OCI-LY1 (cell line): Measurements from ENCODE around the gene TYW1B.
"Not testable (repeated sequence)": the region's sequence is repeated elsewhere in the genome, so short reads cannot be mapped to it uniquely, and the experiment has no call there.

Experiments
- H2AFZ ChIP-seq: fragments of 200-600 bp; sonication (generic), shearing (Covaris generic); 2 replicates; pipeline ENCODE4 v1.6.0; 2014; ENCODE audit warnings: antibody characterized with exemption, mild to moderate bottlenecking, low read length
- H3F3A ChIP-seq: fragments of 200-600 bp; sonication (generic), shearing (Covaris generic); 2 replicates; pipeline ENCODE4 v1.6.0; 2014; ENCODE audit warnings: mild to moderate bottlenecking, antibody characterized with exemption, low read length, moderate library complexity; ENCODE audit not compliant: insufficient read depth
- H3K27ac ChIP-seq: fragments of 200-600 bp; sonication (generic); 2 replicates; pipeline ENCODE4 v1.5.1; 2014; ENCODE audit warnings: low read length, mixed run types, mild to moderate bottlenecking, low read depth; ENCODE audit not compliant: poor library complexity, severe bottlenecking
- H3K27me3 ChIP-seq: fragments of 200-600 bp; sonication (generic); 2 replicates; pipeline ENCODE4 v1.6.0; 2014; ENCODE audit warnings: antibody characterized with exemption, mild to moderate bottlenecking, low read length, moderate library complexity; ENCODE audit not compliant: insufficient read depth
- H3K36me3 ChIP-seq: fragments of 200-600 bp; sonication (generic); 2 replicates; pipeline ENCODE4 v1.6.1; 2014; ENCODE audit warnings: mild to moderate bottlenecking, antibody characterized with exemption, low read length, moderate library complexity, mixed read lengths; ENCODE audit not compliant: insufficient read depth
- H3K4me1 ChIP-seq: fragments of 200-600 bp; sonication (generic); 2 replicates; pipeline ENCODE4 v1.5.1; 2014; ENCODE audit warnings: mild to moderate bottlenecking, low read length, moderate library complexity; ENCODE audit not compliant: insufficient read depth, severe bottlenecking
- H3K4me2 ChIP-seq: fragments of 200-600 bp; sonication (generic), shearing (Covaris generic); 2 replicates; pipeline ENCODE4 v1.6.1; 2014; ENCODE audit warnings: low read length
- H3K4me3 ChIP-seq: fragments of 200-600 bp; sonication (generic); 2 replicates; pipeline ENCODE4 v1.5.1; 2014; ENCODE audit warnings: low read length, low read depth, mild to moderate bottlenecking, mixed read lengths; ENCODE audit not compliant: poor library complexity, severe bottlenecking
- H3K79me2 ChIP-seq: fragments of 200-600 bp; shearing (Covaris generic); 2 replicates; pipeline ENCODE4 v1.6.1; 2016; ENCODE audit warnings: mixed run types, low read length, mixed read lengths; ENCODE audit not compliant: insufficient read depth
- H3K9ac ChIP-seq: fragments of 200-600 bp; sonication (generic), shearing (Covaris generic); 2 replicates; pipeline ENCODE4 v1.6.1; 2014; ENCODE audit warnings: mild to moderate bottlenecking, low read length, mixed read lengths
- H3K9me2 ChIP-seq: fragments of 200-600 bp; sonication (generic), shearing (Covaris generic); 2 replicates; pipeline ENCODE4 v1.6.1; 2014; ENCODE audit warnings: low read depth, mild to moderate bottlenecking, low read length, mixed read lengths
- H3K9me3 ChIP-seq: fragments of 200-600 bp; shearing (Covaris generic); 2 replicates; pipeline ENCODE4 v1.6.1; 2014; ENCODE audit warnings: low read length, mixed read lengths
- H4K20me1 ChIP-seq: fragments of 200-600 bp; sonication (generic), shearing (Covaris generic); 2 replicates; pipeline ENCODE4 v1.6.0; 2016; ENCODE audit warnings: mild to moderate bottlenecking, low read length; ENCODE audit not compliant: insufficient read depth
- EZH2 ChIP-seq: fragments of 200-600 bp; sonication (generic), shearing (Covaris generic); IDR thresholded peaks from 2 replicates; pipeline ENCODE4 v1.8.0; 2017; ENCODE audit warnings: borderline replicate concordance, mixed run types, mild to moderate bottlenecking, antibody characterized with exemption, low read length, moderate library complexity, mixed read lengths
- TF ChIP-seq, protein P1 (sequence below): fragments of 200-600 bp; sonication (generic), shearing (Covaris generic); IDR thresholded peaks from 2 replicates; pipeline ENCODE4 v1.5.1; 2017; ENCODE audit warnings: mild to moderate bottlenecking, antibody characterized with exemption, low read length, moderate library complexity, mixed read lengths

Gene TYW1B

DNA sequence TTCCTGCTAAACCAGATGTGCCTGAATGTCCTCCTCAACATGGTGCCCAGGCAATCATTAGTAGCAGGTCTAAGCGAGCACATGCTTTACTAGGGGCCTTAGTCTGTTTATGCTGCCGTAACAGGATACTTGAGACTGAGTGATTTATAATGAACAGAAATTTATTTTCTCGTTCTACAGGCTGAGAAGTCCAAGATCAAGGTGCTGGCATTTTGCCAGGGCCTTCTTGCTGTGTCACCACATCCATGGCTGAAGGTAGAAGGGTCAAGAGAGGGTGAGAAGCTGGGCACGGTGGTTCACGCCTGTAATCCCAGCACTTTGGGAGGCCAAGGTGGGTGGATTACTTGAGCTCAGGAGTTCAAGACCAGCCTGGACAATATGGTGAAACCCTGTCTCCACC lies 273.6 kb downstream of the TYW1B start:
- not testable (repeated sequence) for H2AFZ ChIP-seq

DNA sequence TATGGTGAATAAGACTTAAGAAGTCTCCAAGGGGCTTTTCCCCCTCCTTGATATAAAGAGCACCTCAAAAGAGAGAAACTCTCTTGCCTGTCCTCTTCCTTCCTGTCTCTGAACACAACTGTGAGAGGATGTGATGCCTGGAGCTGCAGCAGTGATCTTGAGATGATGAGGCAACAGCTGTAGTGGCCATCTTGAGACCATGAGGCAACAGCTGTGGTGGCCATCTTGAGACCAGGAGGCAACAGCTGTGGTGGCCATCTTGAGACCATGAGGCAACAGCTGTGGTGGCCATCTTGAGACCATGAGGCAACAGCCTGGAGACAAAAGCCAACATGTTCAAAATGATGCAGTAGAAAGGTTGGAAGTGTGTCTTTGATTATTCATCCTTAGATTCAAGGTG lies 277.5 kb downstream of the TYW1B start:
- H3K9me2 ChIP-seq, H3K4me3 ChIP-seq, H3K27me3 ChIP-seq, H3K9me3 ChIP-seq, H2AFZ ChIP-seq, H3K9ac ChIP-seq, H4K20me1 ChIP-seq, H3K4me1 ChIP-seq, H3K4me2 ChIP-seq, H3K27ac ChIP-seq, H3F3A ChIP-seq, H3K79me2 ChIP-seq, H3K36me3 ChIP-seq: not testable (repeated sequence)

More for the DNA sequence above, 273.6 kb downstream of the TYW1B start:
- H3K9me2 ChIP-seq, H3K4me2 ChIP-seq, H3K4me3 ChIP-seq, H3F3A ChIP-seq, H3K27ac ChIP-seq, H3K27me3 ChIP-seq, H3K36me3 ChIP-seq, H4K20me1 ChIP-seq, H3K4me1 ChIP-seq, H3K9ac ChIP-seq, H3K79me2 ChIP-seq, H3K9me3 ChIP-seq: not testable (repeated sequence)

DNA sequence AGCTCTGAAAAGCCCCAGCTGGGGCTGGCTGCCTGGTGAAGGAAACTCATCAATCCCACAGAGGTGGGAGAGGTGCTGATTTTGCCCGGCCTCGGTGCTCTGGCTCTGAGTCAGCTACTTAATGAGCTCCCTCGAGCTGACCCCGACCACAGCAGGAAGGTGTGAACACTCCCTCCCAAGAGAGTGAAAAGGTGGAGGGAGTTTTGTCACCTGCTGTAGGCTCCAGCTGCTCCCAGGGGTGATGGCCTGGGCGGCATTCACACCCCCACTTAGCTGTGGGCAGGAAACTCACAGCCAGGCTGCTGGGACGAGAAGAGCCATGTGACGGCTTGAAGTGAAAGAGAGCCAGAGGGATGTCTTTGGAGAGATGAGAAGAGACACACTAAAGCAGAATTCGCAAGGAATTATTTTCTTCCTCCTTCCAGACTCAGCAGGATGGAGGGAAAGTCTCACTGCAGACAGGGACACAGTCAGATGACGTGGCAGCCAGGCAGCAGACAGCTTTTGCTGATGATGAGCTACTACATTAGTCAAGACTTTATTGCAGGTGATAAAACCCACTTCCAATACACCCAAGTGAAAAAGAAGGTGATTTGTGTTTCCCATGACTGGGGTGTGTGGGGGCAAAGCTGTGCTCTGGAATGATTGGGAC lies 281.3 kb downstream of the TYW1B start:
- not testable (repeated sequence) for H3K9me3 ChIP-seq, H2AFZ ChIP-seq, H3K9ac ChIP-seq, H3K4me1 ChIP-seq, H3K79me2 ChIP-seq, H3K27ac ChIP-seq, H3K4me3 ChIP-seq, H3K9me2 ChIP-seq, H4K20me1 ChIP-seq, H3K27me3 ChIP-seq, H3K4me2 ChIP-seq, H3K36me3 ChIP-seq, H3F3A ChIP-seq

DNA sequence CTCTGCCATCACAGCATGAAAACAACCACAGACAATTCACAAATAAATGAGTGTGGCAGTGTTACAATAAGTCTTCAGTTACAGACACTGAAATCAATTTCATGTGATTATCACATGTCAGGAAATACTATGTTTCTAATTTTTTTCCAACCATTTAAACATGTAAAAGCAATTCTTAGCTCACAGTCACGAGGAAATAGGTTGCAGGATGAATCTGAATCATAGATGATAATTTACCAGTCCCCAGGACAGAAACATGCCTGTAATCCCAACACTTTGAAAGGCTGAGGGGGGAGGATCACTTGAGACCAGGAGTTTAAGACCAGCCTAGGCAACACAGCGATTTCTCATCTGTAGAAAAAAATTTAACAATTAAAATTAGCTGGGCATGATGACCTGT lies 283.5 kb downstream of the TYW1B start:
- H2AFZ ChIP-seq, H3K4me3 ChIP-seq, H3F3A ChIP-seq, H3K9me3 ChIP-seq, H3K79me2 ChIP-seq, H3K9ac ChIP-seq, H3K27ac ChIP-seq, H3K36me3 ChIP-seq, H3K4me1 ChIP-seq, H3K27me3 ChIP-seq, H3K4me2 ChIP-seq, H3K9me2 ChIP-seq, H4K20me1 ChIP-seq: not testable (repeated sequence)

DNA sequence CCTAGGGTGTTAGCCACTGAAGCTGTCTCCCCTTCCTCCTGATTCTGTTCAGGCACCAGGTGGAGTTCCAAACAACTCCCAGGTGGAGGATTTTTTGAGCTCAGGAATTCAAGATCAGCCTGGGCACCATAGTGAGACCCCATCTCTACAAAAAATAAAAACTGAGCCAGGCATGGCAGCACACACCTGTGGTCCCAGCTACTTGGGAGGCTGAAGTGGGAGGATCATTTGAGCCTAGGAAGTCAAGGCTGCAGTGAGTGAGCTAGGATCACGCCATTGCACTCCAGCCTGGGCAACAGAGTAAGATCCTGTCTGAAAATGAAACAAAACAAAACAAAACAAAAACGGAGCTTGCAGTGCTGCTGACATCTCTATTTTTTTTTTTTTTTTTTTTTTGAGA lies 287.1 kb downstream of the TYW1B start:
- no peak overlapping the region for H3K27ac ChIP-seq
- H4K20me1 ChIP-seq: no peaks in the 10 kb centered on the region
- H3K79me2 ChIP-seq: no peaks in the 10 kb centered on the region
- H3K9me2 ChIP-seq: no peaks in the 10 kb centered on the region
- H3K9ac ChIP-seq: no peak overlapping the region
- H3K4me1 ChIP-seq: no peaks in the 10 kb centered on the region
- H3K9me3 ChIP-seq: no peaks in the 10 kb centered on the region
- H3F3A ChIP-seq: no peaks in the 10 kb centered on the region
- H3K27me3 ChIP-seq: no peaks in the 10 kb centered on the region
- no peak overlapping the region for H3K4me3 ChIP-seq
- no peak overlapping the region for H2AFZ ChIP-seq
- TF ChIP-seq, protein P1, sequence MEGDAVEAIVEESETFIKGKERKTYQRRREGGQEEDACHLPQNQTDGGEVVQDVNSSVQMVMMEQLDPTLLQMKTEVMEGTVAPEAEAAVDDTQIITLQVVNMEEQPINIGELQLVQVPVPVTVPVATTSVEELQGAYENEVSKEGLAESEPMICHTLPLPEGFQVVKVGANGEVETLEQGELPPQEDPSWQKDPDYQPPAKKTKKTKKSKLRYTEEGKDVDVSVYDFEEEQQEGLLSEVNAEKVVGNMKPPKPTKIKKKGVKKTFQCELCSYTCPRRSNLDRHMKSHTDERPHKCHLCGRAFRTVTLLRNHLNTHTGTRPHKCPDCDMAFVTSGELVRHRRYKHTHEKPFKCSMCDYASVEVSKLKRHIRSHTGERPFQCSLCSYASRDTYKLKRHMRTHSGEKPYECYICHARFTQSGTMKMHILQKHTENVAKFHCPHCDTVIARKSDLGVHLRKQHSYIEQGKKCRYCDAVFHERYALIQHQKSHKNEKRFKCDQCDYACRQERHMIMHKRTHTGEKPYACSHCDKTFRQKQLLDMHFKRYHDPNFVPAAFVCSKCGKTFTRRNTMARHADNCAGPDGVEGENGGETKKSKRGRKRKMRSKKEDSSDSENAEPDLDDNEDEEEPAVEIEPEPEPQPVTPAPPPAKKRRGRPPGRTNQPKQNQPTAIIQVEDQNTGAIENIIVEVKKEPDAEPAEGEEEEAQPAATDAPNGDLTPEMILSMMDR: no peak
- TF ChIP-seq EZH2: no peak
- H3K36me3 ChIP-seq: no peaks in the 10 kb centered on the region
- H3K4me2 ChIP-seq: no peak overlapping the region
